Cardiac muscle cell (in vitro differentiated cells and primary cell): Measurements from ENCODE around the gene ZNF319. TPM values are rescaled to one million over a fixed set of nuclear protein-coding genes. Genes with fewer than 3 reads are reported as not detected.

ENCODE experiments used
- DNase-seq, 2 donors: peaks; one replicate each; pipeline versions ENCODE4 v3.0.0 to v3.0.0-alpha.2; 2010 to 2017; ENCODE audit warnings: low read depth in 1 of 2, low spot score in 1 of 2
- H3K27ac ChIP-seq: fragments of 200-600 bp; sonication (generic); 2 replicates; pipeline ENCODE4 v1.5.1; 2016
- H3K27me3 ChIP-seq: fragments of 200-600 bp; sonication (generic); 2 replicates; pipeline ENCODE4 v1.6.0; 2016; ENCODE audit warnings: control low read depth
- H3K36me3 ChIP-seq: fragments of 200-600 bp; sonication (generic); 2 replicates; pipeline ENCODE4 v1.5.1; 2016; ENCODE audit warnings: control low read depth
- H3K4me1 ChIP-seq: fragments of 200-600 bp; sonication (generic); 2 replicates; pipeline ENCODE4 v1.8.1; 2017; ENCODE audit warnings: low read depth, mild to moderate bottlenecking, mixed run types
- H3K4me3 ChIP-seq: fragments of 200-600 bp; sonication (generic); 2 replicates; pipeline ENCODE4 v1.5.1; 2016; ENCODE audit warnings: mild to moderate bottlenecking
- H3K9me3 ChIP-seq: fragments of 200-600 bp; sonication (generic); 2 replicates; pipeline ENCODE4 v1.5.1; 2017; ENCODE audit warnings: low read depth, mild to moderate bottlenecking, control low read depth
- CTCF ChIP-seq: IDR thresholded peaks from 2 replicates; pipeline ENCODE4 v1.5.1; 2012; ENCODE audit warnings: low read depth, mild to moderate bottlenecking, low read length
- polyA plus RNA-seq: library from polyadenylated mRNA; unstranded; fragments of >200 nt; fragmentation: Nextera tagmentation; extraction: Ambion mirVana; gene quantifications from 2 replicates; pipeline ENCODE4 v1.2.1, GENCODE V29; 2016
- total RNA-seq: library from RNA; depleted of rRNA; stranded (reverse); fragments of >200 nt; gene quantifications from 2 replicates; pipeline ENCODE4 v1.2.3, GENCODE V29; 2016

The ZNF319 gene
- total RNA-seq (11.6 and 12.4 TPM in 2 replicates), polyA plus RNA-seq (12.3 and 13.3 TPM in 2 replicates)

- peaks cover 11% of the 10 kb centered on the region for H3K36me3 ChIP-seq
- peak within 1 kb of the TSS; percentile 93 for H3K27ac ChIP-seq
- peak within 1 kb of the TSS; percentile 55 for H3K4me3 ChIP-seq
- no peaks in the 10 kb centered on the region for H3K9me3 ChIP-seq
- peak in 1 of 2 donors; percentile 56 for DNase-seq
- no peaks in the 10 kb centered on the region for H3K27me3 ChIP-seq
- peaks cover 16% of the 10 kb centered on the region for H3K4me1 ChIP-seq
- TF ChIP-seq CTCF, result no peak
Observed at GRCh38 chr16:57999971-58000705, at the start of gene ZNF319. TSS of gene ZNF319 (minus strand) at chr16:58000672. CDS start at chr16:57998265, 2,407 bp downstream.

- H3K27me3 ChIP-seq, result no peaks in the 10 kb centered on the region
- DNase-seq, result peak in 1 of 2 donors; percentile 52
- H3K9me3 ChIP-seq, result no peaks in the 10 kb centered on the region
- no peak for TF ChIP-seq CTCF
- peaks cover 57% of the 10 kb centered on the region for H3K4me1 ChIP-seq
- peak overlapping the region; percentile 96 for H3K27ac ChIP-seq
- peaks cover 12% of the 10 kb centered on the region for H3K36me3 ChIP-seq
- H3K4me3 ChIP-seq, result no peak overlapping the region
Observed at GRCh38 chr16:58049232-58050185, 49.0 kb upstream of the ZNF319 start.

GRCh38 chr16:58048494-58049231 lies 48.2 kb upstream of the ZNF319 start:
- Histone ChIP-seq H3K27me3 (no peaks in the 10 kb centered on the region), H3K9me3 (no peaks in the 10 kb centered on the region), H3K27ac (peak overlapping the region; percentile 96), H3K4me3 (no peak overlapping the region), H3K4me1 (peaks cover 57% of the 10 kb centered on the region), H3K36me3 (peaks cover 21% of the 10 kb centered on the region)
- no peak for DNase-seq
- no peak for TF ChIP-seq CTCF

GRCh38 chr16:58047557-58048348 lies 47.3 kb upstream of the ZNF319 start:
- Histone ChIP-seq H3K27me3 (no peaks in the 10 kb centered on the region), H3K9me3 (no peaks in the 10 kb centered on the region), H3K36me3 (peaks cover 30% of the 10 kb centered on the region), H3K27ac (peak overlapping the region; percentile 96), H3K4me3 (no peak overlapping the region), H3K4me1 (peaks cover 57% of the 10 kb centered on the region)
- TF ChIP-seq CTCF, result no peak
- DNase-seq, result no peak
